HepG2 (cell line): ENCODE data around the gene TNFAIP6. TPM values are rescaled to one million over a fixed set of nuclear protein-coding genes. Genes with fewer than 3 reads are reported as not detected.

Source experiments
- ATAC-seq: fragments of 200-7000 bp; cut with Tn5 transposase; 3 replicates; pipeline ENCODE4 v1.9.1; 2020; ENCODE audit warnings: mild to moderate bottlenecking, moderate library complexity
- BruUV-seq: library from RNA; stranded (reverse); fragments of 400-500 nt; replicated peaks from 2 replicates; lab custom pipeline; 2021; lab: Mats Ljungman, UMichigan
- CTCF ChIA-PET: fragments of 300-600 bp; formaldehyde crosslinking; extraction: SDS; loops from one replicate; lab custom pipeline; 2021; ENCODE audit warnings: low total read pairs, inconsistent platforms, low intra/inter-chr PET ratio; lab: Yijun Ruan, JAX
- POLR2A ChIA-PET: fragments of 350-600 bp; sonication (Branson Sonifier 250); formaldehyde crosslinking; loops from one replicate; lab custom pipeline; 2020; ENCODE audit warnings: antibody characterized with exemption, inconsistent platforms; lab: Yijun Ruan, JAX
- DNase-seq: peaks from one replicate; pipeline ENCODE4 v3.0.0-alpha.2; 2015; ENCODE audit warnings: low spot score
- FAIRE-seq: peaks from 3 replicates; lab custom pipeline; 2011; peaks lifted over from hg19 to GRCh38; lab: Jason Lieb, UNC
- H2AFZ ChIP-seq: one replicate; pipeline ENCODE4 v1.6.1; 2011; ENCODE audit warnings: low read length, inconsistent platforms
- H3K27ac ChIP-seq: fragments of 300-600 bp; 3 replicates; pipeline ENCODE4 v1.8.0; 2011; ENCODE audit warnings: mixed run types, mild to moderate bottlenecking, mixed read lengths, low read length, inconsistent platforms; ENCODE audit not compliant: insufficient read depth; ENCODE audit errors: extremely low read length
- H3K27me3 ChIP-seq, 2 experiments: fragments of 200-600 bp in 1 of 2; 2 replicates in 1 of 2; 3 replicates in 1 of 2; pipeline versions ENCODE4 v1.6.0 to v1.8.0; 2011; ENCODE audit warnings: low read length in 2 of 2, mild to moderate bottlenecking in 2 of 2, moderate library complexity in 2 of 2, inconsistent platforms in 1 of 2; ENCODE audit not compliant: insufficient read depth in 2 of 2, control insufficient read depth in 1 of 2
- H3K36me3 ChIP-seq, 2 experiments: fragments of 200-600 bp in 1 of 2; replicated peaks in 1 of 2; 2 replicates in 1 of 2; 3 replicates in 1 of 2; pipeline versions ENCODE4 v1.5.1 to v1.8.0; 2011; ENCODE audit warnings: low read length in 2 of 2, inconsistent platforms in 1 of 2; ENCODE audit not compliant: insufficient read depth in 2 of 2, control insufficient read depth in 1 of 2
- H3K4me1 ChIP-seq: 2 replicates; pipeline ENCODE4 v1.5.1; 2012; ENCODE audit warnings: low read length, inconsistent platforms; ENCODE audit not compliant: insufficient read depth
- H3K4me2 ChIP-seq: 2 replicates; pipeline ENCODE4 v1.6.0; 2011; ENCODE audit warnings: low read depth, low read length, inconsistent platforms
- H3K4me3 ChIP-seq, 3 experiments: fragments of 200-600 bp in 1 of 3; sonication (generic), shearing (Covaris generic) in 1 of 3; replicated peaks in 1 of 3; 2 replicates each; pipeline ENCODE4 v1.5.1; 2011 to 2016; ENCODE audit warnings: low read length in 3 of 3, inconsistent platforms in 2 of 3, low read depth in 2 of 3, mild to moderate bottlenecking in 2 of 3, control low read depth in 1 of 3, mixed read lengths in 1 of 3; ENCODE audit not compliant: insufficient read depth in 1 of 3
- H3K79me2 ChIP-seq: one replicate; pipeline ENCODE4 v1.6.1; 2011; ENCODE audit warnings: low read length, inconsistent platforms; ENCODE audit not compliant: insufficient read depth
- H3K9ac ChIP-seq: 2 replicates; pipeline ENCODE4 v1.6.0; 2011; ENCODE audit warnings: mild to moderate bottlenecking, low read depth, low read length, inconsistent platforms; ENCODE audit not compliant: insufficient read depth
- H3K9me3 ChIP-seq: 2 replicates; pipeline ENCODE4 v1.5.1; 2012; ENCODE audit warnings: mild to moderate bottlenecking, low read length
- H4K20me1 ChIP-seq: 2 replicates; pipeline ENCODE4 v1.6.0; 2011; ENCODE audit warnings: inconsistent platforms, mild to moderate bottlenecking, low read length, moderate library complexity; ENCODE audit not compliant: insufficient read depth
- ATF7 ChIP-seq, 2 experiments: fragments of 450-650 bp in 1 of 2; sonication (generic) in 1 of 2; formaldehyde crosslinking in 1 of 2; IDR thresholded peaks; 2 replicates each; pipeline versions ENCODE4 v1.4.0 to v1.6.1; 2016 to 2020; ENCODE audit warnings: antibody characterized with exemption in 1 of 2, mild to moderate bottlenecking in 1 of 2, missing genetic modification reagents in 1 of 2
- BORCS8-MEF2B ChIP-seq: sonication (generic); formaldehyde crosslinking; IDR thresholded peaks from 2 replicates; pipeline ENCODE4 v1.8.0; 2022; ENCODE audit warnings: mild to moderate bottlenecking, missing genetic modification reagents
- KDM4B ChIP-seq: sonication (generic); formaldehyde crosslinking; IDR thresholded peaks from 2 replicates; pipeline ENCODE4 v1.4.0; 2020; ENCODE audit warnings: missing genetic modification reagents
- MNT ChIP-seq: fragments of 450-650 bp; IDR thresholded peaks from 2 replicates; pipeline ENCODE4 v1.6.1; 2016
- RNF2 ChIP-seq: fragments of 450-650 bp; conservative IDR thresholded peaks from 2 replicates; pipeline ENCODE4 v1.6.1; 2016; ENCODE audit warnings: low read depth
- ZNF143 ChIP-seq: sonication (generic); formaldehyde crosslinking; IDR thresholded peaks from 2 replicates; pipeline ENCODE4 v1.4.0; 2020; ENCODE audit warnings: missing genetic modification reagents
- WGBS: methylation state at CpG from one replicate; pipeline ENCODE4 v1.1.6; 2017; ENCODE audit warnings: low lambda C conversion rate; 5-methylcytosine and 5-hydroxymethylcytosine counted together
- in situ Hi-C: cut with HindIII; loops from 2 replicates; pipeline ENCODE4 v1.10.0; 2017; ENCODE audit warnings: low pct_unique_long_range_greater_than_20kb; ENCODE audit not compliant: extremely low pct_ligation_motif_present
- intact Hi-C: fragments of 100-400 bp; cut with micrococcal nuclease; formaldehyde crosslinking; loops from one replicate; pipeline ENCODE4 v1.10.0; 2022; ENCODE audit not compliant: unreplicated experiment
- polyA plus RNA-seq, 8 experiments: library from polyadenylated mRNA; depleted of rRNA in 3 of 8; stranded (reverse) in 7 of 8; unstranded in 1 of 8; fragments of >200 nt; fragmentation: Illumina TruSeq in 4 of 8; extraction: Trizol in 4 of 8; gene quantifications; 2 replicates each; pipeline versions ENCODE4 v1.2.1 to v1.2.3, GENCODE V29; 2011 to 2016; ENCODE audit warnings: low read depth in 4 of 8, missing spikeins in 1 of 8, mixed read lengths in 1 of 8; ENCODE audit not compliant: insufficient read depth in 1 of 8
- total RNA-seq, 5 experiments: library from RNA; depleted of rRNA; stranded (reverse); fragments of >200 nt; fragmentation: Illumina TruSeq; extraction: Trizol; gene quantifications; 2 replicates each; pipeline ENCODE4 v1.2.3, GENCODE V29; 2016; ENCODE audit warnings: low read depth in 1 of 5
- TF ChIP-seq, protein P1 (sequence below): sonication (generic); formaldehyde crosslinking; IDR thresholded peaks from 2 replicates; pipeline ENCODE4 v1.4.0; 2020; ENCODE audit warnings: missing genetic modification reagents

The TNFAIP6 gene
- total and polyA plus RNA-seq, 2 of the 13 experiments (the other 11 are each of a cell fraction or from before 2014, with no cell fraction given) = not detected

- TF ChIP-seq BORCS8-MEF2B (CRISPR knock-in tag) (no peak), RNF2 (no peak), KDM4B (no peak), MNT (no peak)
- TF ChIP-seq, protein P1, sequence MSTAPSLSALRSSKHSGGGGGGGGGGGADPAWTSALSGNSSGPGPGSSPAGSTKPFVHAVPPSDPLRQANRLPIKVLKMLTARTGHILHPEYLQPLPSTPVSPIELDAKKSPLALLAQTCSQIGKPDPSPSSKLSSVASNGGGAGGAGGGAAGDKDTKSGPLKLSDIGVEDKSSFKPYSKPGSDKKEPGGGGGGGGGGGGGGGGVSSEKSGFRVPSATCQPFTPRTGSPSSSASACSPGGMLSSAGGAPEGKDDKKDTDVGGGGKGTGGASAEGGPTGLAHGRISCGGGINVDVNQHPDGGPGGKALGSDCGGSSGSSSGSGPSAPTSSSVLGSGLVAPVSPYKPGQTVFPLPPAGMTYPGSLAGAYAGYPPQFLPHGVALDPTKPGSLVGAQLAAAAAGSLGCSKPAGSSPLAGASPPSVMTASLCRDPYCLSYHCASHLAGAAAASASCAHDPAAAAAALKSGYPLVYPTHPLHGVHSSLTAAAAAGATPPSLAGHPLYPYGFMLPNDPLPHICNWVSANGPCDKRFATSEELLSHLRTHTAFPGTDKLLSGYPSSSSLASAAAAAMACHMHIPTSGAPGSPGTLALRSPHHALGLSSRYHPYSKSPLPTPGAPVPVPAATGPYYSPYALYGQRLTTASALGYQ (CRISPR knock-in tag) = no peak
- TF ChIP-seq, all 625 proteins: peak for 0
Observed at GRCh38 chr2:151361674-151362370, 4.4 kb downstream of the TNFAIP6 start (continued).

- 53% methylated on average over 8 of the region's 8 CpGs for WGBS
- H3K4me1 ChIP-seq = no peaks in the 10 kb centered on the region
- no peak for DNase-seq
- H3K27me3 ChIP-seq = no peaks in the 10 kb centered on the region; a peak in 1 of 5 replicates
- ATAC-seq = no peak
- intact Hi-C loops (no loop called here), in situ Hi-C loops (no loop called here)
- TF ChIP-seq ZNF143 (CRISPR knock-in tag) (no peak), ATF7 (IDR thresholded peaks at IDR 0.05) (peak; percentile 82), ATF7 (CRISPR knock-in tag; IDR thresholded peaks at IDR 0.05) (no peak)
- no peaks in the 10 kb centered on the region for H3K36me3 ChIP-seq
- POLR2A ChIA-PET = no interaction called here
- no peaks in the 10 kb centered on the region; the same call in 1 of the 2 replicates for H4K20me1 ChIP-seq
- CTCF ChIA-PET = no interaction called here
- no peak for FAIRE-seq
- no peak overlapping the region for H2AFZ ChIP-seq
- no peak overlapping the region for H3K4me3 ChIP-seq
- BruUV-seq = no TSS peak
- H3K4me2 ChIP-seq = no peak overlapping the region
- H3K27ac ChIP-seq = no peak overlapping the region
- H3K9me3 ChIP-seq = no peaks in the 10 kb centered on the region
- no peak overlapping the region for H3K9ac ChIP-seq
- H3K79me2 ChIP-seq = no peaks in the 10 kb centered on the region
Observed at GRCh38 chr2:151363709-151364108, 6.3 kb downstream of the TNFAIP6 start.
